HepG2 (cell line): ENCODE data around the gene LSMEM2. TPM values are rescaled to one million over a fixed set of nuclear protein-coding genes. Genes with fewer than 3 reads are reported as not detected.

Experiments
- ATAD3A ChIP-seq: sonication (generic); formaldehyde crosslinking; IDR thresholded peaks from 2 replicates; pipeline ENCODE4 v1.4.0; 2020; ENCODE audit warnings: missing genetic modification reagents
- CBX1 ChIP-seq: IDR thresholded peaks from one replicate; pipeline ENCODE4 v1.6.1; 2016; ENCODE audit warnings: antibody characterized with exemption, low read depth
- DNMT1 ChIP-seq: sonication (generic); formaldehyde crosslinking; IDR thresholded peaks from 2 replicates; pipeline ENCODE4 v1.5.1; 2020; ENCODE audit warnings: mild to moderate bottlenecking, missing genetic modification reagents
- DZIP1 ChIP-seq: sonication (generic); formaldehyde crosslinking; IDR thresholded peaks from 2 replicates; pipeline ENCODE4 v1.5.0; 2020; ENCODE audit warnings: mild to moderate bottlenecking, missing genetic modification reagents
- GABPB1 ChIP-seq: IDR thresholded peaks from 2 replicates; pipeline ENCODE4 v1.6.1; 2016; ENCODE audit warnings: mild to moderate bottlenecking, missing genetic modification reagents, moderate library complexity, missing compliant biosample characterization
- NFKB2 ChIP-seq: sonication (generic); formaldehyde crosslinking; IDR thresholded peaks from 2 replicates; pipeline ENCODE4 v1.4.0; 2020; ENCODE audit warnings: missing genetic modification reagents, borderline replicate concordance
- PAX8 ChIP-seq: sonication (generic); formaldehyde crosslinking; IDR thresholded peaks from 2 replicates; pipeline ENCODE4 v1.8.0; 2022; ENCODE audit warnings: mild to moderate bottlenecking, missing genetic modification reagents, borderline replicate concordance
- PHF21A ChIP-seq: sonication (generic); formaldehyde crosslinking; IDR thresholded peaks from 2 replicates; pipeline ENCODE4 v1.5.0; 2020; ENCODE audit warnings: mild to moderate bottlenecking, missing genetic modification reagents
- PRMT3 ChIP-seq: sonication (generic); formaldehyde crosslinking; IDR thresholded peaks from 2 replicates; pipeline ENCODE4 v1.8.1; 2022; ENCODE audit warnings: low read depth, mild to moderate bottlenecking, moderate library complexity, missing genetic modification reagents, borderline replicate concordance
- SNAI1 ChIP-seq: sonication (generic); formaldehyde crosslinking; IDR thresholded peaks from 2 replicates; pipeline ENCODE4 v1.5.0; 2020; ENCODE audit warnings: mild to moderate bottlenecking, missing genetic modification reagents, borderline replicate concordance
- SNAPC4 ChIP-seq: sonication (generic); formaldehyde crosslinking; IDR thresholded peaks from 2 replicates; pipeline ENCODE4 v1.4.0; 2020; ENCODE audit warnings: mild to moderate bottlenecking, missing genetic modification reagents
- ZBTB20 ChIP-seq: sonication (generic); formaldehyde crosslinking; IDR thresholded peaks from 2 replicates; pipeline ENCODE4 v1.8.1; 2023; ENCODE audit warnings: missing genetic modification reagents, low read depth, mild to moderate bottlenecking, borderline replicate concordance
- ZBTB21 ChIP-seq: sonication (generic); formaldehyde crosslinking; IDR thresholded peaks from 2 replicates; pipeline ENCODE4 v1.4.0; 2020; ENCODE audit warnings: missing genetic modification reagents
- ZFP37 ChIP-seq: sonication (generic); formaldehyde crosslinking; IDR thresholded peaks from 2 replicates; pipeline ENCODE4 v1.4.0; 2020; ENCODE audit warnings: missing genetic modification reagents, borderline replicate concordance
- ZNF878 ChIP-seq: sonication (generic); formaldehyde crosslinking; IDR thresholded peaks from 2 replicates; pipeline ENCODE4 v1.8.1; 2023; ENCODE audit warnings: mild to moderate bottlenecking, missing genetic modification reagents, moderate library complexity
- polyA plus RNA-seq, 8 experiments: library from polyadenylated mRNA; depleted of rRNA in 3 of 8; stranded (reverse) in 7 of 8; unstranded in 1 of 8; fragments of >200 nt; fragmentation: Illumina TruSeq in 4 of 8; extraction: Trizol in 4 of 8; gene quantifications; 2 replicates each; pipeline versions ENCODE4 v1.2.1 to v1.2.3, GENCODE V29; 2011 to 2016; ENCODE audit warnings: low read depth in 4 of 8, missing spikeins in 1 of 8, mixed read lengths in 1 of 8; ENCODE audit not compliant: insufficient read depth in 1 of 8
- total RNA-seq, 5 experiments: library from RNA; depleted of rRNA; stranded (reverse); fragments of >200 nt; fragmentation: Illumina TruSeq; extraction: Trizol; gene quantifications; 2 replicates each; pipeline ENCODE4 v1.2.3, GENCODE V29; 2016; ENCODE audit warnings: low read depth in 1 of 5
- TF ChIP-seq, protein P1 (sequence below): sonication (generic); formaldehyde crosslinking; IDR thresholded peaks from 2 replicates; pipeline ENCODE4 v1.4.0; 2020; ENCODE audit warnings: low read depth, missing genetic modification reagents

LSMEM2 gene
- total and polyA plus RNA-seq, 2 of the 13 experiments (the other 11 are each of a cell fraction or from before 2014, with no cell fraction given) = 0.07 to 0.41 TPM

GRCh38 chr3:50268703-50269451, 10.0 kb upstream of the LSMEM2 start, which contains the start of gene SEMA3B (continued):
- TF ChIP-seq SNAI1 (no peak), NFKB2 (CRISPR knock-in tag) (no peak), PRMT3 (CRISPR knock-in tag) (0 out of 2 replicates have a peak, but pooled peaks have one; percentile 56), ZBTB20 (CRISPR knock-in tag) (no peak), ZBTB21 (CRISPR knock-in tag) (no peak), PHF21A (CRISPR knock-in tag) (peak; percentile 72), DZIP1 (CRISPR knock-in tag) (no peak), CBX1 (no peak), ZNF878 (CRISPR knock-in tag) (no peak), SNAPC4 (CRISPR knock-in tag) (0 out of 2 replicates have a peak, but pooled peaks have one; percentile 60), DNMT1 (CRISPR knock-in tag) (no peak), ATAD3A (no peak), GABPB1 (peak; percentile 43; the same call in 1 of the 2 replicates), ZFP37 (CRISPR knock-in tag) (no peak), PAX8 (CRISPR knock-in tag) (no peak)
- TF ChIP-seq, protein P1, sequence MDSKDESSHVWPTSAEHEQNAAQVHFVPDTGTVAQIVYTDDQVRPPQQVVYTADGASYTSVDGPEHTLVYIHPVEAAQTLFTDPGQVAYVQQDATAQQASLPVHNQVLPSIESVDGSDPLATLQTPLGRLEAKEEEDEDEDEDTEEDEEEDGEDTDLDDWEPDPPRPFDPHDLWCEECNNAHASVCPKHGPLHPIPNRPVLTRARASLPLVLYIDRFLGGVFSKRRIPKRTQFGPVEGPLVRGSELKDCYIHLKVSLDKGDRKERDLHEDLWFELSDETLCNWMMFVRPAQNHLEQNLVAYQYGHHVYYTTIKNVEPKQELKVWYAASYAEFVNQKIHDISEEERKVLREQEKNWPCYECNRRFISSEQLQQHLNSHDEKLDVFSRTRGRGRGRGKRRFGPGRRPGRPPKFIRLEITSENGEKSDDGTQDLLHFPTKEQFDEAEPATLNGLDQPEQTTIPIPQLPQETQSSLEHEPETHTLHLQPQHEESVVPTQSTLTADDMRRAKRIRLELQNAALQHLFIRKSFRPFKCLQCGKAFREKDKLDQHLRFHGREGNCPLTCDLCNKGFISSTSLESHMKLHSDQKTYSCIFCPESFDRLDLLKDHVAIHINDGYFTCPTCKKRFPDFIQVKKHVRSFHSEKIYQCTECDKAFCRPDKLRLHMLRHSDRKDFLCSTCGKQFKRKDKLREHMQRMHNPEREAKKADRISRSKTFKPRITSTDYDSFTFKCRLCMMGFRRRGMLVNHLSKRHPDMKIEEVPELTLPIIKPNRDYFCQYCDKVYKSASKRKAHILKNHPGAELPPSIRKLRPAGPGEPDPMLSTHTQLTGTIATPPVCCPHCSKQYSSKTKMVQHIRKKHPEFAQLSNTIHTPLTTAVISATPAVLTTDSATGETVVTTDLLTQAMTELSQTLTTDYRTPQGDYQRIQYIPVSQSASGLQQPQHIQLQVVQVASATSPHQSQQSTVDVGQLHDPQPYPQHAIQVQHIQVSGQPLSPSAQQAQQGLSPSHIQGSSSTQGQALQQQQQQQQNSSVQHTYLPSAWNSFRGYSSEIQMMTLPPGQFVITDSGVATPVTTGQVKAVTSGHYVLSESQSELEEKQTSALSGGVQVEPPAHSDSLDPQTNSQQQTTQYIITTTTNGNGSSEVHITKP (CRISPR knock-in tag) = peak; percentile 41; the same call in 1 of the 2 replicates
